ENCODE measurements around the gene TNFRSF4. TPM values are rescaled to one million over a fixed set of nuclear protein-coding genes. Genes with fewer than 3 reads are reported as not detected.

TNFRSF4 gene
- total and polyA plus RNA-seq, 2 of the 8 experiments (the other 6 are each of a cell fraction or from before 2014, with no cell fraction given) = 0.06 TPM; not detected in 1

- no peak for TF ChIP-seq BCL11A (IDR thresholded peaks at IDR 0.05; ENCODE audit: low read depth in 2 of 2, low read length in 2 of 2)
Observed at GRCh38 chr1:1177452-1178206, 36.3 kb downstream of the TNFRSF4 start (continued).
